GM19467 (cell line): ENCODE results near the gene SLITRK1.
A peak's percentile ranks its signal among the peaks of the same experiment; 100 is the strongest.

Experiments used
- ATAC-seq: cut with Tn5 transposase; IDR thresholded peaks from one replicate; pipeline ENCODE4 v1.9.1; 2021; ENCODE audit warnings: mild to moderate bottlenecking, moderate library complexity; ENCODE audit not compliant: unreplicated experiment

SLITRK1 gene

GRCh38 chr13:83881917-83882605 lies at the start of gene SLITRK1:
TSS of gene SLITRK1 (minus strand) at chr13:83882474. CDS start at chr13:83881507, 967 bp downstream.
- ATAC-seq: no peak

- ATAC-seq: no peak
Measured at GRCh38 chr13:83929157-83929556, 46.9 kb upstream of the SLITRK1 start.

GRCh38 chr13:83919775-83920174 lies 37.5 kb upstream of the SLITRK1 start:
- no peak for ATAC-seq

- ATAC-seq: no peak
Measured at GRCh38 chr13:83914368-83914767, 32.1 kb upstream of the SLITRK1 start.

- no peak for ATAC-seq
Measured at GRCh38 chr13:83907196-83907989, 25.1 kb upstream of the SLITRK1 start.

- no peak for ATAC-seq
Measured at GRCh38 chr13:83906240-83906820, 24.1 kb upstream of the SLITRK1 start.

GRCh38 chr13:83905641-83906040 lies 23.4 kb upstream of the SLITRK1 start:
- no peak for ATAC-seq

GRCh38 chr13:83895994-83896580 lies 13.8 kb upstream of the SLITRK1 start:
- ATAC-seq: no peak

GRCh38 chr13:83890358-83890757 lies 8.1 kb upstream of the SLITRK1 start:
- no peak for ATAC-seq

- ATAC-seq: no peak
Measured at GRCh38 chr13:83884141-83884540, 1.9 kb upstream of the SLITRK1 start.

- ATAC-seq: no peak
Measured at GRCh38 chr13:83883061-83883523, 818 bp upstream of the SLITRK1 start.

GRCh38 chr13:83882606-83882959 lies 309 bp upstream of the SLITRK1 start:
- ATAC-seq: no peak

- no peak for ATAC-seq
Measured at GRCh38 chr13:83881140-83881684, 1.1 kb downstream of the SLITRK1 start.

GRCh38 chr13:83880275-83881139 lies 1.8 kb downstream of the SLITRK1 start:
- ATAC-seq: no peak

- no peak for ATAC-seq
Measured at GRCh38 chr13:83879431-83880171, 2.7 kb downstream of the SLITRK1 start.

- no peak for ATAC-seq
Measured at GRCh38 chr13:83878691-83879430, 3.4 kb downstream of the SLITRK1 start.

- ATAC-seq: no peak
Measured at GRCh38 chr13:83877651-83878355, 4.5 kb downstream of the SLITRK1 start.

- ATAC-seq: peak; percentile 54
Measured at GRCh38 chr13:83876546-83876945, 5.7 kb downstream of the SLITRK1 start.
